Ecto neural progenitor cell (in vitro differentiated cells): ENCODE results near the gene CXCL9.
"Not testable (repeated sequence)": the region's sequence is repeated elsewhere in the genome, so short reads cannot be mapped to it uniquely, and the experiment has no call there.

Source experiments
- DNase-seq: peaks from one replicate; pipeline ENCODE4 v3.0.0-alpha.2; 2018; ENCODE audit warnings: low spot score

The CXCL9 gene

GRCh38 chr4:75954811-75955210, 52.5 kb downstream of the CXCL9 start:
- DNase-seq = not testable (repeated sequence)

GRCh38 chr4:75953509-75953908, 53.8 kb downstream of the CXCL9 start:
- DNase-seq = no peak
